Stomach (tissue), 4 donors: ENCODE measurements around the gene CNOT11.

Experiments
- EP300 ChIP-seq: sonication (generic); formaldehyde crosslinking; IDR thresholded peaks from one replicate; pipeline ENCODE4 v1.6.1; 2017; ENCODE audit warnings: antibody characterized with exemption
- POLR2AphosphoS5 ChIP-seq, 3 donors: sonication (generic); formaldehyde crosslinking; IDR thresholded peaks; one replicate each; pipeline ENCODE4 v1.6.1; 2016; ENCODE audit warnings: antibody characterized with exemption in 3 of 3
- TF ChIP-seq, protein P1 (sequence below), 7 experiments: fragments of 450-650 bp in 4 of 7; fragments of 200-600 bp in 3 of 7; sonication (generic) in 3 of 7; IDR thresholded peaks; one replicate each; pipeline ENCODE4 v1.5.1; 2016 to 2019; ENCODE audit warnings: antibody characterized with exemption in 7 of 7, control low read depth in 2 of 7, mild to moderate bottlenecking in 1 of 7

DNA sequence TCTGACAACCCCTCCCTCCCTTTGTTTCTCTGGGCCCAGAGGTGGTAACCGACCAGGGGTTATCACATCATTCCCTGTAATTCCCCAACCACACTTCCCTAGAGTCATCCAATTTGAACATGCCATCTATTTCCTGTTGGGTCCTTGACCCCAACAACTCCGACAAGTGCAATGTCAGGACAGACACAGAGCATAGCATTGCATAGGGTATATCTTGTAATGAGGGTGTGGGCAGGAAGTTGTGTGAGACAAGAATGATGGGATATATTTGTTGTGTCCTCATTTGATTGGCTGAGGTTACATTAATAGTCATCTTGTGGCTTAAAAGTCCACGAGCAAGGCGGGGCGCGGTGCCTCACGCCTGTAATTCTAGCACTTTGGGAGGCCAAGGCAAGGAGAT is 33.4 kb upstream of the CNOT11 start:
- TF ChIP-seq, protein P1, sequence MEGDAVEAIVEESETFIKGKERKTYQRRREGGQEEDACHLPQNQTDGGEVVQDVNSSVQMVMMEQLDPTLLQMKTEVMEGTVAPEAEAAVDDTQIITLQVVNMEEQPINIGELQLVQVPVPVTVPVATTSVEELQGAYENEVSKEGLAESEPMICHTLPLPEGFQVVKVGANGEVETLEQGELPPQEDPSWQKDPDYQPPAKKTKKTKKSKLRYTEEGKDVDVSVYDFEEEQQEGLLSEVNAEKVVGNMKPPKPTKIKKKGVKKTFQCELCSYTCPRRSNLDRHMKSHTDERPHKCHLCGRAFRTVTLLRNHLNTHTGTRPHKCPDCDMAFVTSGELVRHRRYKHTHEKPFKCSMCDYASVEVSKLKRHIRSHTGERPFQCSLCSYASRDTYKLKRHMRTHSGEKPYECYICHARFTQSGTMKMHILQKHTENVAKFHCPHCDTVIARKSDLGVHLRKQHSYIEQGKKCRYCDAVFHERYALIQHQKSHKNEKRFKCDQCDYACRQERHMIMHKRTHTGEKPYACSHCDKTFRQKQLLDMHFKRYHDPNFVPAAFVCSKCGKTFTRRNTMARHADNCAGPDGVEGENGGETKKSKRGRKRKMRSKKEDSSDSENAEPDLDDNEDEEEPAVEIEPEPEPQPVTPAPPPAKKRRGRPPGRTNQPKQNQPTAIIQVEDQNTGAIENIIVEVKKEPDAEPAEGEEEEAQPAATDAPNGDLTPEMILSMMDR (IDR thresholded peaks at IDR 0.05): no peak
- no peak for TF ChIP-seq EP300
- no peak for TF ChIP-seq POLR2AphosphoS5 (IDR thresholded peaks at IDR 0.05)
